Stomach (tissue), 4 donors: ENCODE data around the gene HNF4A.

Experiments used
- CTCF ChIP-seq, 7 experiments: fragments of 450-650 bp in 4 of 7; fragments of 200-600 bp in 3 of 7; sonication (generic) in 3 of 7; IDR thresholded peaks; one replicate each; pipeline ENCODE4 v1.5.1; 2016 to 2019; ENCODE audit warnings: antibody characterized with exemption in 7 of 7, control low read depth in 2 of 7, mild to moderate bottlenecking in 1 of 7
- EP300 ChIP-seq: sonication (generic); formaldehyde crosslinking; IDR thresholded peaks from one replicate; pipeline ENCODE4 v1.6.1; 2017; ENCODE audit warnings: antibody characterized with exemption
- POLR2A ChIP-seq, 4 donors: fragments of 450-650 bp; IDR thresholded peaks; one replicate each; pipeline ENCODE4 v1.6.1; 2016; ENCODE audit warnings: antibody characterized with exemption in 4 of 4, control low read depth in 2 of 4, mild to moderate bottlenecking in 1 of 4, moderate library complexity in 1 of 4

- TF ChIP-seq EP300 (no peak), POLR2A (IDR thresholded peaks at IDR 0.05) (no peak), CTCF (IDR thresholded peaks at IDR 0.05) (no peak)
These were observed 39.4 kb downstream of the HNF4A start for GRCh38 chr20:44394702-44395460.
